ENCODE measurements around the gene ABI2.
"Not testable (repeated sequence)": the region's sequence is repeated elsewhere in the genome, so short reads cannot be mapped to it uniquely, and the experiment has no call there.

ABI2 gene

DNA sequence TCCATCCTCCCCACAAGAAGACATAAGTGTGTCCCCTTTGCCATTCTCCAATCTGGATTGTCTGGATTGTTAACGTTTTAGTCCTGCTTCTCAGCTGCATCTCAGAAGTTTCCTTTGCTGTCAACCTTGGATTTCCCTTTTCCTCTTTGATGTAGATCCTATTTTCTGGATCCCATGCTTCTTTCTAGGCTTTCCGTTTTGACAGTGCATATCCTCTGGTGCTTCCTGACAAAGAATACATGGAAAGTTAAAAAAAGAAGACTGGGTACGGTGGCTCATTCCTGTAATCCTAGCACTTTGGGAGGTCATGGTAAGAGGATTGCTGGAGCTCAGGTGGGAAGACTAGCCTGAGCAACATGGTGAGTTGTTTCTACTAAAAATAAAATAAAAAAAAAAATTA is 26.8 kb downstream of the ABI2 start:
- no peak for DNase-seq (ENCODE audit: low read depth in 2 of 2)

DNA sequence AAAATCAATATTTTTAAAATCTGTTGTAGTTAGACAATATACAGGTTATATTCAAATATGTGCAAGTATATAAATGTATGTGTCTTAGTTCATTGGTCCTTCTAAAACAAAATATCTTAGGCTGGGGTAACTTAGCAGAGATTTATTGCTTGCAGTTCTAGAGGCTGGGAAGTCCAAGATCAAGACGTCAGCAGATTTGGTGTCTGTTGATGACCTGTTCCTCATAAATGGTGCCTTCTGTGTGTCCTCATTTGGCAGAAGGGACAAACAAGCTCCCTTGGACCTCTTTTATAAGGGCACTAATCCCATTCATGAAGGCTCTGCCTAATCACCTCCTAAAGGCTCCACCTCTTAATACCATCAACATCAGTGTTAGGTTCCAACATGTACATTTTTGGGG is 31.3 kb downstream of the ABI2 start:
- no peak for DNase-seq (ENCODE audit: low read depth in 2 of 2)

DNA sequence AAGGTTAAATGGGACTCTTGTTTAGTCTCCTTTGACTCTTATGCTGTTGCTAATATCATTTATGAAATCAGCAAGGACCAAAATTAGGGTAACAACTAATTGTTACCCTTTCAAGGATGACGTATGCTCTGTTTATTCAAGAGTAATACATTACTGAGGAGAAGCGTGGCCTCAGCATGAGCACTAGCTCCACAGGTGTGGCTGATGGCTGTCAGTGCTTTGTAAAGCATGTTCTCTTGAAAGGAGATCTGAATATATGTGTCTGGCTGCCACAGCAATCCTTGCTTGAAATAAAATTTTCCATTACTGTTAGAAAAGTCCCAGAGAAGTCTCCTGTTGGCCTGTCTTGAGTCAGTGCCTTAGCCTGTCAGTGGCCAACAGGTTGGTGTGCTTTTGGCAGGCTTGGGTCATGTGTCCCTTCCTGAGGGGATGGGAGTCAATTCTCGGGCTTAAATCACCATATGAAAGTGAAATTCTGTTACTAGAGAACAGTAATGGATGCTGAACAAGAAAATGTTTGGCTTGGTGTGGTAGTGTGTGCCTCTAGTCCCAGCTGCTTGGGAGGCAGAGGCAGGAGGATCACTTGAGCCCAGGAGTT is 32.7 kb downstream of the ABI2 start:
- DNase-seq (ENCODE audit: low read depth in 2 of 2), result no peak

DNA sequence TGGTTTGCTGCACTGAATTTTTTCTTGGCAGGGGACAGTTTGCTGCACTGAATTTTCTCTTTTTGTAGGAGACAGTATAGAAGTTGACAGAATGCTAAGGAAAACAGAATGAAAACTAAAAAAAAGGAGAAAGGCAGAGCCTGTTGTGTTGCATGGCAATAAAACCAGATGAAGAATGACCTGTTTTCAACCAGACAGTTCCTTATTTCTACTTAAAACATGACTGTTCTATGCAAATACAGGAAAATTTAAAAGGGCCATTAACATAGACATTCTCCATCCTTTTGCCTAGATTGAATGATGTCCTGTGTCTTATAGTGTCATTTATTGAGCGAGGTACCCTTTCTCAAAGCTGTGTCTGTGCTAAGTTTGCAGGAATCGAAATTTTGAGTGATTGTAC is 33.3 kb downstream of the ABI2 start:
- DNase-seq (ENCODE audit: low read depth in 2 of 2), result no peak

DNA sequence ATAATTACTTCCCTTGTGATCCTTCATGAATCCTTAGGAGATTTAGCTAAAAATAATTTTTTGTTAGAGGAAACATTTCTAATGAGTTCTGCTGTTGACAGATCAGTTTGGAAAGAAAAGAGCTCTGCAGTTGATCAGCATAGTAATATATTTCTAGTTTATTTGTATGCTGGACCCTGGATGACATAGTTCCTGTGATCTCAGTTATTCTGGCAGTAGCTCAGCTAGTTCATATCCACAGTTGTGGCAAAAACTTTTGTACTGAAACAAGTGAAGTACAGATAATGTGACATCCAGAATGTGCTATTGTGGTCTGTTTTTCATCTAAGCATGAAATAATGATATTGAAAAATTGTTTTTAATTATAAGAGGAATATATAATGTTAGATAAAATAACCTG is 33.7 kb downstream of the ABI2 start:
- DNase-seq (ENCODE audit: low read depth in 2 of 2), result no peak

DNA sequence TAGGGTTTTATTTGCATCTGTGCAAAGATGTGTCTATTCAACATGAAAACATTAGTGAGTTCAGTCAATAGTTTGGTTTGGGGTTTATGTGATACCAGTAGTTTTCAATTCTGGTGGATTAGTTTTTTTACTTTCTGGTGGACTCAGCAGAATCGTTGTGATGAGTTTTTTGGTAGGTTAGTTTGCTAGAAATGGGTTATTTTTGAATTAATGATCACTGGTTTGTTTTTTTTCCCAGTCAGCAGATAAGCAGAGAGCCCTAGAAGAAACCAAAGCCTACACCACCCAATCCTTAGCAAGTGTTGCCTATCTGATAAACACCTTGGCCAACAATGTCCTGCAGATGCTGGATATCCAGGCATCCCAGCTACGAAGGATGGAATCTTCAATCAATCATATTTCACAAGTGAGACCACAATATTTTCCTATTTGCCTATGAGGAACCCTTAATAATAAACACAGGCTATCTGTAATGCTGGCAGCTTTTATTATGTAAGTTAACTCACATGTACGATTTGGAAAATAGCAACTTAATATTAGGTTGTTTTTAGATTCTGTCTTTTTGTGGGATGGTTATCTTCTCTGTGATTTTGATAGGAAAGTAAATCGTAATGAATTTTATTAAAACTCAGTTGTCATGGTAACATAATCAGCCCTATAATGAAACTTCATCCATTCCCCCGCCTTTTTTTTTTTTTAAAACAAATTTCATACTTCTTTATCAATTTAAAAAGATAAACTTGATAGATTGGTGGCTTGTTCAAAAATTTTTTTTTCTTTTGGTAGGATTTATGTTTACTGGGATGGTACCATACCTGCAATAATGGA is 38.7 kb downstream of the ABI2 start:
- DNase-seq (ENCODE audit: low read depth in 2 of 2), result no peak

DNA sequence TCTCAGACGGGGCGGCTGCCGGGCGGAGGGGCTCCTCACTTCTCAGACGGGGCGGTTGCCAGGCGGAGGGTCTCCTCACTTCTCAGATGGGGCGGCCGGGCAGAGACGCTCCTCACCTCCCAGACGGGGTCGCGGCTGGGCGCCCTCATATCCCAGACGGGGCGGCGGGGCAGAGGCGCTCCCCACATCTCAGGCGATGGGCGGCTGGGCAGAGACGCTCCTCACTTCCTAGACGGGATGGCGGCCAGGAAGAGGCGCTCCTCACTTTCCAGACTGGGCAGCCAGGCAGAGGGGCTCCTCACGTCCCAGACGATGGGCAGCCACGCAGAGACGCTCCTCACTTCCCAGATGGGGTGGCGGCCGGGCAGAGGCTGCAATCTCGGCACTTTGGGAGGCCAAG is 44.5 kb downstream of the ABI2 start:
- DNase-seq (ENCODE audit: low read depth in 2 of 2), result not testable (repeated sequence)

DNA sequence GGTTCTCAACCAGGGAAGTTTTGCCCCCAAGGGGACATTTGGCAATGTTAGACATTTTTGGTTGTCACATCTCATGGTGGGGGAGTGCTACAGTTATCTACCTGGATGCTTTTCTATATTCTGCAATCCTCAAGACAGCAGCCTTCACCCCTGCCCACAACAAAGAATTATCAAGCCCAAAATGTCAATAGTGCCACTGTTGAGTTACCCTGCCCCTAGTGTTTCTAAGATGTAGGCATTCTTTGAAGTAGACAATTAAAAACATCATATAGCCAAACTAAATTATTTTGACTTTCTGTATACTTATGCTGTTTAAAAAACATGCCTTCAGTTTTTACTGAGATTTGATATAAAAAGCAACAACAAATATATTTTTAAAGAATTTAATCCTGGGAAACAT is 48.0 kb downstream of the ABI2 start:
- no peak for DNase-seq (ENCODE audit: low read depth in 2 of 2)

DNA sequence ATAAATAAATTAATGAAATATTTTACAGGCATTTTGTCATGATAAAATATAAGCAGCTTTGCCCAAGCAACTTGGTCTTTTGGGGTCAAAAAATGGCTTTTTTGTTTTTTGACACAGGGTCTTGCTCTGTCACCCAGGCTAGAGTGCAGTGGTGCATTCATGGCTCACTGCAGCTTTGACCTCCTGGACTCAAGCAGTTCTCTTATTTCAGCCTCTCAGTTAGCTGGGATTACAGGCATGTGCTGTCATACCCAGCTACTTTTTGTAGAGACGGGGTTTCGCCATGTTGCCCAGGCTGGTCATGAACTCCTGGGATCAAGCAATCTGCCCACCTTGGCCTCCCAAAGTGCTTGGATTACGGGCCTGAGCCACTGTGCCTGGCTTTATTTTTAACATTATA is 51.0 kb downstream of the ABI2 start:
- DNase-seq (ENCODE audit: low read depth in 2 of 2), result no peak

DNA sequence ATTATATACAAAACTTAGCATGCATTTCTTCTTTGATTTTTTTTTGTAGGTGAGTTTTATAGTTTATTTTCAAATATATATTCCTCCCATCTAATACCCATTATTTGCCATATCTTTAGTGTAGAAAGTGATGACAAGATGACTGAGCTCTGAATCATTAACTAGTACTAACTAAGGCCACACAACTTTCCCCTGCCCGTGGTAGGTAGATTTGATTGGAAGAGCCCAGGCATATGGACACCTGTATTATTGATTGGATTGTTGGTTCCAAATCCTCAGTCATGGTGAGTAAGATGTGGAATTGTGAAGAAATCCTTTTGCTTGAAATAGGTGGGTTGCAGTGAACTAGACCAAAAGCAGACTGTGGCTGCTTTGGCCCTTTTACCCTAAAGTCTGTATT is 54.8 kb downstream of the ABI2 start:
- DNase-seq (ENCODE audit: low read depth in 2 of 2), result no peak

DNA sequence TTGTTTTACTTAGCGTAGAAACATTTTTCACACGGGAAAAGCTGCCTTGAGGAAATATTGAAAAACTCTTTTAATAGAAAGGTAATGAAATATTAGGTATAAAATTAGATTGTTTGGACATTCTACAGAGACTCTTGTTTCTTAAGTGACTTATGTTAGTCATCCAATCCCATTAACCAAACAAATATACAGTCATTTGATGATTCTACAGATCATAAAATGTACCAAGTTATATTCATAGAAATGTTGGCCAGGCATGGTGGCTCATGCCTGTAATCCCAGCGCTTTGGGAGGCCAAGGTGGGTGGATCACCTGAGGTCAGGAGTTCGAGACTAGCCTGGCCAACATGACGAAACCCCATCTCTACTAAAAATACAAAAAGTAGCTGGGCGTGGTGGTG is 60.0 kb downstream of the ABI2 start:
- DNase-seq (ENCODE audit: low read depth in 2 of 2), result not testable (repeated sequence)

DNA sequence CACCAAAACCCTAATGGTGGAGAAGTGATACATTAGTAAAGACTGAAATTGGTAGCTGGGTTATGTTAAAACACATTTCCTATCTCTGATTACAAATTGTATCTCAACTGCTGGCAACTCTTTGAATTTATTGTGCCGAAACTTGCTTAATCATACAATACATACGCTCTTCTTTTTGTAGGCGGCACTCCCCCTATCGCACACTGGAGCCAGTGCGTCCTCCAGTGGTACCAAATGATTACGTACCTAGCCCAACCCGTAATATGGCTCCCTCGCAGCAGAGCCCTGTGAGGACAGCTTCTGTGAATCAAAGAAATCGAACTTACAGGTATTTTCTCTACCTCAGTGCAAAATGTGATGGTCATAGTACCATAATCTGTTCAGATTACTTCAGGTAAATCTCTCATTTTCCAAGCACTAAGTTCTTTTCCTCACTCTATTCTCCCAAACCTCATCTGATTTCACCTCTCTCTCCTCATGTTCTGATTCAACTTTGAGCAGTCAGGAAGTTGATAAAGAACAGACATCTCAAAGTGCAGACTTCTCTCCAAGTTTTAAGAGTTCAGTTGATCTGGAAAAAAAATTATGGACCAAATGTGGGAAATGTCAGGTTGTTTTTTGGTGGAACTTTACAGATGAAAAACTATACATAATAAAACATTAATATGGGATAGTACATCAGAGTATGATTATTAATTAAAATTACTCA is 66.5 kb downstream of the ABI2 start:
- DNase-seq (ENCODE audit: low read depth in 2 of 2), result no peak

DNA sequence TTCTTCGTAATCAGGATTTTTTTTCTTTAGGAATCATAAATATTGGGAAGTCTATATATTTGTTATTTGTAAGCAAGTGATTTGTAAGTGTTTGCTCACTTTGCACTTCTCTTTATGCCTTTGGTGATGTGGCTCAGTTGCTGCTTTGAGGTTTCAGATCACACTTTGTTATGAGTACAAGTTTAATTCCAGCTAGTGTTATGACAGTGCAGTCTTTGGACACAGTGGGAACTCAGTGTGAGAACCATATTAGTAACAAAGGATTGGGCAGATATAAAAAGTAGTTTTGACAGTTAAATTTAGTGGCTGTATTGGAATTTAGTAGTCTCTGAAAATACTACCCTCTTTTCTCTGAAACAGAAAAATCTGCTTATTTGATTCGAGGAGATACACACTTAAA is 67.7 kb downstream of the ABI2 start:
- no peak for DNase-seq (ENCODE audit: low read depth in 2 of 2)

DNA sequence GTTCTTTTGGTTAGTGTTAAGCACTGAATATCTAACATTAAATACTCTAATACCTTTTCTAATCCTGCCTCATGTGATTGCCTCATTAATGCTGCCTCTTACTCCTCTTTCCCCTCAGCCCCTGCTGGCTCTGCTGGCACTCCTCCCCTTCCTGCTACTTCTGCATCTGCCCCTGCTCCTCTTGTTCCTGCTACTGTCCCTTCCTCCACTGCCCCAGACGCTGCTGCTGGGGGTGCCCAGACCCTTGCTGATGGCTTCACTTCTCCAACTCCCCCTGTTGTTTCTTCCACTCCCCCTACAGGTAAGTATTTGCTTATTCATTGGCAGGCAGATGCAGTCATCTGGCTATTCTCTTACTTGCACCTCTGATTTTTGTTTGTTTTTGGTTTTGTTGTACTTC is 68.5 kb downstream of the ABI2 start:
- no peak for DNase-seq (ENCODE audit: low read depth in 2 of 2)

DNA sequence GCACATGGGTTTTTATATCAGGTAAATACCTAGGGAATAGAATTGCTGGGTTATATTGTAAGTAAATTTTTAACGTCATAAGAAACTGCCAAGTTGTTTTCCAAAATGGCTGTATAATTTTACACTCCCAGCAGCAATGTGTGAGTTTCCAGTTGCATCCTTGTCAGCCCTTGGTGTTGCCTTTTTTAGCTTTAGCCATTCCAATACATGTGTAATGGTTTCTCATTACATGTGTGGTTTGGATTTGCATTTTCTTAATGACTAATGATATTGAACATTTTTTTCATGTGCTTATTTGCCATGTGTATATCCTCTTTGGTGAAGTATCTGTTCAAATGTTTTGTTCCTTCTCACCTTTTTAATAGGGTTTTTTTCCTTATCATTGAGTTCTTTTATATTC is 70.8 kb downstream of the ABI2 start:
- no peak for DNase-seq (ENCODE audit: low read depth in 2 of 2)

DNA sequence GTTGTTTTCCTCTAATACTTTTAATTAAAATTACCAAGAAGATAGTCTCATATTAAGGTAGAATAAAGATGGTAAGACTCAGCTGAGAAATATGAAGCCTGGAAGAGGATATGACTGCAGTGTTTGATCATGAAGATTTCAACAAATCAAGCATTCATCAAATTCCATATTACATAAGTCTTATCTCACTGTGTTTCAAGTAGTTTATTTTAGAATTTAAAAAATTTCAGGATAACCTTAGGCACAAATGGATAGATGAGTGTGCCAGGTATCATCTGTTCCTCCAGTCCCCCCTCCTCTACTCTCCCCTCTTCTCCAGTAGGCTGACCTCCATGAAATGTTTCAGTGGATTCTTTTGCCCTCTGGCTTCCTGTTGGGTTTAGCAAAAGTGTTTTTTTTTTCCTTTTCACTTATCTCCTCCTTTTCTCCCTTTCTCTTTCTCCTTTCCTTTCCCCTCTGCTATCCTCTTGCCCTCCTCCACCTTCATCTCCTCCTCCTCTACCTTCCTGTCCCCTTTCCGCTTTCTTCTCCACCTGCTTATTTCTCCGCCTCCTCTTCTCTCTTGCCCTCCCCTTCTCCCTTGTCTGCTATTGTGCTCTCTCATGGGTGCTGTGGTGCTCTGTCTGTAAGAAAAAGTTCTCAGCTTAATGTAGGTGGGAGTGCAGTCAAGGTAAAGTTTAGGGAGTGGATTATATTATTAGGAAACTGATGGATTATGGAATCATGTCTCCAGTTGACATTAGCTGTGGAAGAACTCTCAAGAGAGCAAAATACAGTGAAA is 72.8 kb downstream of the ABI2 start:
- no peak for DNase-seq (ENCODE audit: low read depth in 2 of 2)

DNA sequence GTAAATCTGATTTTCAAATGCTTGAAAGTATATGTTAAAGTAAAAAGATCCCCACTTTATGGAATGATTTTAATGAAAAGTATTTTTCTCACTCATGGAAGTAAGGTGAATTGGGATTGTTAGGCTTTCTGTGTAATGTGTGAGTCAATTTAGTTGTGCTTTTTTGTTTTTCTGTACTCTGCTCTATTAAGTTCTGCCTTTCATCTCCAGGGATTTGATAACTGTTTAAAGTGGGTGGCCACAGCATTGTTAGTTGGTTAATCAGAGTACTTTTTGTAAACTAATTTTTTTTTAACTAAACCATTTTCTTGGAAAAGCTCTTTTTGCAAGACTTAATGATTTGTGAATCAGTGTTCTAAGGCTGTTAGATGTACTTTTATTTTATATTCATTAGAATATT is 76.8 kb downstream of the ABI2 start:
- no peak for DNase-seq (ENCODE audit: low read depth in 2 of 2)

DNA sequence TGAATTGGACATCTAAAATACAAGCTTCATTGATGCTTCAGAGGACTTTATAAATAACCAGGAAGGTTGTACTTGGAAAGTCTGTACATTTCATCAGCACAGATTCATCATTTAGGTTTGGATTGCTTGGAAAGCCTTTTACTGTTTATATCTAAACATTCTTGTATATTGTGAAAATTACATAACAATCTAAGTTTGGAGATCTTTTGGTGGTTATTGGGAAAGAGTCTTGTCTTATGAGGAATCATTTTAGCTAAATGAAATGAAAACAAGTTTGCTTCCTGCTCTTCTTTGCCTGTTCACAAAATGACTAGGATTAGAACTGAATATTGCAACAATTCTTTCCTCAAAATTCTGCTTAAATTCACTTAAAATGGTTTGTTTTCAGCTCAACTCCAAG is 79.3 kb downstream of the ABI2 start:
- DNase-seq (ENCODE audit: low read depth in 2 of 2), result no peak

DNA sequence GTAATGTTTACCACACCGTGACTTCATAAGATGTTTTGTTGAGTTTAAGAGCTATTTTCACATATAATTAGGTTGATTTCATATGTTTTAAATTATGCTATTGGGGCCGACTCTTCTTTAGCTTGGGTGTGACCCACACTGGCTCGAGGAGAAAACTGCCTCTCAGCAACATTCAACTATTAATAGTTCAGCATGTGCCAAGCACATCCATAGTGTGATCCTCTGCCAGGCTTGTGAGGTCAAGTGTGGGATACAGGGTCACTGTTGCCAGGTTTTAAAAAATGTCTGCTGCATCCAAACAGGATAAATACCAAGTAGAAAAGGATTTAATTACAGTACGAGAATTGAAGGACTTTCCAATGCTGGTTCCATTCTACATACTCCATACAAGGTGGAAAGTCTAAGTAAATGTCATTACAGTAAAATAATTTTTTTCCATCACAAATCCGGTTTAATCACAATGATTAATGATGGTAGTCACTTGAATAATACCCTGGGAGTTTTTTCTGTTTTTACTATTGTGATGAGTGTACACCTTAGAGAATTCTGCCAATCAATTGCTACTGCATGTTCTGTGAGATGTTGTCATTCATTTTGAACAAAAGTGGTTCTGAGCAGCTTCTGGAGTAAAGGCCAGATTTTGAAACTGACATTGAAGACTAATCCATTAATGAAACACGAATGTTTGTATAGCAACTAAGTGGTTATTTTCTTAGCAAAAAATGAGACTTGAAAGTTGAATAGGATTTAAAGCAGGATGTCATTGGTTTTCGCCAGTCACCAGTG is 84.5 kb downstream of the ABI2 start:
- DNase-seq (ENCODE audit: low read depth in 2 of 2), result no peak

DNA sequence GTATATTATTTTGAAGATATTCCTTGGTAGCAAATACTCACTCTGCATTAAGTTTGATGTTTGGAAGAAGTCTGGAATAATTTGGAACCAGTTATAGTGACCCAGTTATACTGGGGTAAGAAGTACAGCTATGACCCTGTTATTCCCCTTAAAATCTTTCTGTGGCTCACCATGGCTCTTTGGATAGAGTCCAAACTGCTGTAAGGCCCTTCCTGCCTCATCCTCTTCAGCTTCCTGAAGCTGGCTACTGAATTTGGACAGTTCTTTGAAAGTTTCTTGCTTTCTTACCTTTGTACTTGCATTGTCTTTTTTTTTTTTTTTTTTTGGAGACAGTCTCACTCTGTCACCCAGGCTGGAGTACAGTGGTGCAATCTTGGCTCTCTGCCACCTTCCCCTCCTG is 85.6 kb downstream of the ABI2 start:
- no peak for DNase-seq (ENCODE audit: low read depth in 2 of 2)

DNA sequence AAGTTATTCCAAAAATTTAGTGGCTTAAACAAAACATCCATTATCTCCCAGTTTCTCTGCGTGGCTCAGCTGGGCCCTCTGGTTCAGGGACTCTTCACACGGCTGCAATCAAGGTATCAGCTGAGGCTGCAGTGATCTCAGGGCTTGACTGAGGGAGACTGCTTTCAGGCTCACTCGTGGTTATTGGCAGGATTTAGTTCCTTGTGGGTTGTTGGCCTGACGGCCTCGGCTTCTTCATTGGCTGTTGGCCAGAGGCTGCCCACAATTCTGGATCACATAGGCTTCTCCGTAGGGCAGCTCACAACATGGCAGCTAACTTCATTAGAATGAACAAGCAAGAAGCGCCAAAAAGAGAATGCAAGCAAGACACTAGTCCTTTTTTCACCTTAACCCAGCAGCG is 90.1 kb downstream of the ABI2 start:
- DNase-seq (ENCODE audit: low read depth in 2 of 2), result no peak

DNA sequence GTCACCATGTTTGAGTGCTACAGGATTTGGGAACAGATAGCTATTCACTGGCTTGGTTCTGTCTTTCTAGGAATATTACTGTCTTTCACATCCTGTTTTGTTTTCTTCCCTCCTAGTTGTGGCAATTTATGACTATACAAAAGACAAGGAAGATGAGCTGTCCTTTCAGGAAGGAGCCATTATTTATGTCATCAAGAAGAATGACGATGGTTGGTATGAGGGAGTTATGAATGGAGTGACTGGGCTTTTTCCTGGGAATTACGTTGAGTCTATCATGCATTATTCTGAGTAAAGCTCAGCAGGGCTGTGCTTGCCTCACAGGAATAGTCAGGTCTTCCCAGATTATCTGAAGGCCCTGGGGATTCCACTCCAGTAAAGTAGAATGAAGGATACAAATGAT is 98.9 kb downstream of the ABI2 start:
- DNase-seq (ENCODE audit: low read depth in 2 of 2), result no peak
